ENCODE results near the gene TICRR. TPM values are rescaled to one million over a fixed set of nuclear protein-coding genes. Genes with fewer than 3 reads are reported as not detected.
A peak's percentile ranks its signal among the peaks of the same experiment; 100 is the strongest.

Gene TICRR
- total RNA-seq (1.3 and 2.3 TPM in 2 replicates), polyA plus RNA-seq (0.47 and 0.91 TPM in 2 replicates)

- Histone ChIP-seq H3K27me3 (no peaks in the 10 kb centered on the region), H3K79me2 (peaks cover 42% of the 10 kb centered on the region), H3K9me3 (ENCODE audit: low read depth) (no peaks in the 10 kb centered on the region), H3K4me1 (ENCODE audit: insufficient read depth) (no peaks in the 10 kb centered on the region), H3K4me2 (peak within 1 kb of the TSS; percentile 84), H3K4me3 (peak within 1 kb of the TSS; percentile 24), H2AFZ (peak within 1 kb of the TSS; percentile 61), H4K20me1 (ENCODE audit: insufficient read depth, poor library complexity, severe bottlenecking) (no peaks in the 10 kb centered on the region), H3K27ac (no peak within 1 kb of the TSS), H3K36me3 (replicated peaks; ENCODE audit: insufficient read depth, low read depth) (no peaks in the 10 kb centered on the region), H3K9me2 (replicated peaks; ENCODE audit: insufficient read depth) (no peaks in the 10 kb centered on the region)
- WGBS (ENCODE audit: low lambda C conversion rate, missing lambda C conversion rate): under 1% methylated on average over 37 of the region's 37 CpGs
- DNase-seq (ENCODE audit: low spot score): peak; percentile 99
- TF ChIP-seq CTCF (IDR thresholded peaks at IDR 0.05; ENCODE audit: poor library complexity) (no peak), EZH2 (IDR thresholded peaks at IDR 0.05; ENCODE audit: borderline replicate concordance) (no peak), EZH2phosphoT487 (IDR thresholded peaks at IDR 0.05; ENCODE audit: low read depth, severe bottlenecking, unreplicated experiment) (no peak)
Measured at GRCh38 chr15:89575146-89575655, at the start of gene TICRR. Gene TICRR, plus strand, starts transcription at chr15:89575469. Its CDS starts 118 bp downstream, at chr15:89575587.

- WGBS (ENCODE audit: low lambda C conversion rate, missing lambda C conversion rate): 94% methylated on average over 7 of the region's 7 CpGs
- Histone ChIP-seq H3K4me2 (no peak overlapping the region), H3K36me3 (replicated peaks; ENCODE audit: insufficient read depth, low read depth) (no peaks in the 10 kb centered on the region), H3K9me2 (replicated peaks; ENCODE audit: insufficient read depth) (no peaks in the 10 kb centered on the region), H3K4me1 (ENCODE audit: insufficient read depth) (no peaks in the 10 kb centered on the region), H3K9me3 (ENCODE audit: low read depth) (no peaks in the 10 kb centered on the region), H4K20me1 (ENCODE audit: insufficient read depth, poor library complexity, severe bottlenecking) (no peaks in the 10 kb centered on the region), H2AFZ (no peak overlapping the region), H3K27ac (no peak overlapping the region), H3K27me3 (no peaks in the 10 kb centered on the region), H3K4me3 (no peak overlapping the region), H3K79me2 (no peaks in the 10 kb centered on the region)
- no peak for TF ChIP-seq EZH2phosphoT487 (IDR thresholded peaks at IDR 0.05; ENCODE audit: low read depth, severe bottlenecking, unreplicated experiment)
- no peak for TF ChIP-seq CTCF (IDR thresholded peaks at IDR 0.05; ENCODE audit: poor library complexity)
- no peak for DNase-seq (ENCODE audit: low spot score)
Measured at GRCh38 chr15:89526181-89526580, 49.1 kb upstream of the TICRR start.

- H3K4me3 ChIP-seq: no peak overlapping the region
- no peak overlapping the region for H3K27ac ChIP-seq
- no peaks in the 10 kb centered on the region for H3K27me3 ChIP-seq
- H3K36me3 ChIP-seq (replicated peaks; ENCODE audit: insufficient read depth, low read depth): no peaks in the 10 kb centered on the region
- no peak for DNase-seq (ENCODE audit: low spot score)
- H3K9me3 ChIP-seq (ENCODE audit: low read depth): no peaks in the 10 kb centered on the region
- no peak overlapping the region for H2AFZ ChIP-seq
- H3K9me2 ChIP-seq (replicated peaks; ENCODE audit: insufficient read depth): no peaks in the 10 kb centered on the region
- no peaks in the 10 kb centered on the region for H3K4me1 ChIP-seq (ENCODE audit: insufficient read depth)
- H4K20me1 ChIP-seq (ENCODE audit: insufficient read depth, poor library complexity, severe bottlenecking): no peaks in the 10 kb centered on the region
- 88% methylated on average over 10 of the region's 10 CpGs for WGBS (ENCODE audit: low lambda C conversion rate, missing lambda C conversion rate)
- H3K4me2 ChIP-seq: no peak overlapping the region
- TF ChIP-seq CTCF (IDR thresholded peaks at IDR 0.05; ENCODE audit: poor library complexity) (no peak), EZH2phosphoT487 (IDR thresholded peaks at IDR 0.05; ENCODE audit: low read depth, severe bottlenecking, unreplicated experiment) (no peak), EZH2 (IDR thresholded peaks at IDR 0.05; ENCODE audit: borderline replicate concordance) (no peak)
- no peaks in the 10 kb centered on the region for H3K79me2 ChIP-seq
Measured at GRCh38 chr15:89526601-89527441, 48.4 kb upstream of the TICRR start.

All from hepatocyte (in vitro differentiated cells).